OCI-LY1 (cell line): ENCODE data around the gene TAF11L14.
"Not testable (repeated sequence)": the region's sequence is repeated elsewhere in the genome, so short reads cannot be mapped to it uniquely, and the experiment has no call there.

Experiments
- H2AFZ ChIP-seq: fragments of 200-600 bp; sonication (generic), shearing (Covaris generic); 2 replicates; pipeline ENCODE4 v1.6.0; 2014; ENCODE audit warnings: antibody characterized with exemption, mild to moderate bottlenecking, low read length
- H3F3A ChIP-seq: fragments of 200-600 bp; sonication (generic), shearing (Covaris generic); 2 replicates; pipeline ENCODE4 v1.6.0; 2014; ENCODE audit warnings: mild to moderate bottlenecking, antibody characterized with exemption, low read length, moderate library complexity; ENCODE audit not compliant: insufficient read depth
- H3K27ac ChIP-seq: fragments of 200-600 bp; sonication (generic); 2 replicates; pipeline ENCODE4 v1.5.1; 2014; ENCODE audit warnings: low read length, mixed run types, mild to moderate bottlenecking, low read depth; ENCODE audit not compliant: poor library complexity, severe bottlenecking
- H3K27me3 ChIP-seq: fragments of 200-600 bp; sonication (generic); 2 replicates; pipeline ENCODE4 v1.6.0; 2014; ENCODE audit warnings: antibody characterized with exemption, mild to moderate bottlenecking, low read length, moderate library complexity; ENCODE audit not compliant: insufficient read depth
- H3K36me3 ChIP-seq: fragments of 200-600 bp; sonication (generic); 2 replicates; pipeline ENCODE4 v1.6.1; 2014; ENCODE audit warnings: mild to moderate bottlenecking, antibody characterized with exemption, low read length, moderate library complexity, mixed read lengths; ENCODE audit not compliant: insufficient read depth
- H3K4me1 ChIP-seq: fragments of 200-600 bp; sonication (generic); 2 replicates; pipeline ENCODE4 v1.5.1; 2014; ENCODE audit warnings: mild to moderate bottlenecking, low read length, moderate library complexity; ENCODE audit not compliant: insufficient read depth, severe bottlenecking
- H3K4me2 ChIP-seq: fragments of 200-600 bp; sonication (generic), shearing (Covaris generic); 2 replicates; pipeline ENCODE4 v1.6.1; 2014; ENCODE audit warnings: low read length
- H3K4me3 ChIP-seq: fragments of 200-600 bp; sonication (generic); 2 replicates; pipeline ENCODE4 v1.5.1; 2014; ENCODE audit warnings: low read length, low read depth, mild to moderate bottlenecking, mixed read lengths; ENCODE audit not compliant: poor library complexity, severe bottlenecking
- H3K79me2 ChIP-seq: fragments of 200-600 bp; shearing (Covaris generic); 2 replicates; pipeline ENCODE4 v1.6.1; 2016; ENCODE audit warnings: mixed run types, low read length, mixed read lengths; ENCODE audit not compliant: insufficient read depth
- H3K9ac ChIP-seq: fragments of 200-600 bp; sonication (generic), shearing (Covaris generic); 2 replicates; pipeline ENCODE4 v1.6.1; 2014; ENCODE audit warnings: mild to moderate bottlenecking, low read length, mixed read lengths
- H3K9me2 ChIP-seq: fragments of 200-600 bp; sonication (generic), shearing (Covaris generic); 2 replicates; pipeline ENCODE4 v1.6.1; 2014; ENCODE audit warnings: low read depth, mild to moderate bottlenecking, low read length, mixed read lengths
- H3K9me3 ChIP-seq: fragments of 200-600 bp; shearing (Covaris generic); 2 replicates; pipeline ENCODE4 v1.6.1; 2014; ENCODE audit warnings: low read length, mixed read lengths
- H4K20me1 ChIP-seq: fragments of 200-600 bp; sonication (generic), shearing (Covaris generic); 2 replicates; pipeline ENCODE4 v1.6.0; 2016; ENCODE audit warnings: mild to moderate bottlenecking, low read length; ENCODE audit not compliant: insufficient read depth
- CTCF ChIP-seq: fragments of 200-600 bp; sonication (generic), shearing (Covaris generic); IDR thresholded peaks from 2 replicates; pipeline ENCODE4 v1.5.1; 2017; ENCODE audit warnings: mild to moderate bottlenecking, antibody characterized with exemption, low read length, moderate library complexity, mixed read lengths
- EZH2 ChIP-seq: fragments of 200-600 bp; sonication (generic), shearing (Covaris generic); IDR thresholded peaks from 2 replicates; pipeline ENCODE4 v1.8.0; 2017; ENCODE audit warnings: borderline replicate concordance, mixed run types, mild to moderate bottlenecking, antibody characterized with exemption, low read length, moderate library complexity, mixed read lengths

TAF11L14 gene

GRCh38 chr5:17634160-17634559 is at the start of gene TAF11L14:
TAF11L14 (plus strand) TSS chr5:17634460.
- no peaks in the 10 kb centered on the region for H3K36me3 ChIP-seq
- no peaks in the 10 kb centered on the region for H4K20me1 ChIP-seq
- no peaks in the 10 kb centered on the region for H3K27me3 ChIP-seq
- H3F3A ChIP-seq: no peaks in the 10 kb centered on the region
- H3K79me2 ChIP-seq: no peaks in the 10 kb centered on the region
- H2AFZ ChIP-seq: no peak within 1 kb of the TSS
- H3K9me2 ChIP-seq: no peaks in the 10 kb centered on the region
- no peak within 1 kb of the TSS for H3K9ac ChIP-seq
- no peaks in the 10 kb centered on the region for H3K9me3 ChIP-seq
- H3K4me2 ChIP-seq: no peak within 1 kb of the TSS
- TF ChIP-seq EZH2 (no peak), CTCF (no peak)
- H3K27ac ChIP-seq: no peak within 1 kb of the TSS
- H3K4me1 ChIP-seq: no peaks in the 10 kb centered on the region
- no peak within 1 kb of the TSS for H3K4me3 ChIP-seq

- not testable (repeated sequence) for H3K4me2 ChIP-seq, H3K4me1 ChIP-seq, H3K9ac ChIP-seq, H3K27me3 ChIP-seq, H3K27ac ChIP-seq, H2AFZ ChIP-seq, H3K9me3 ChIP-seq, H4K20me1 ChIP-seq, H3F3A ChIP-seq, H3K9me2 ChIP-seq, H3K79me2 ChIP-seq, H3K4me3 ChIP-seq, H3K36me3 ChIP-seq
Observed at GRCh38 chr5:17585658-17586057, 48.6 kb upstream of the TAF11L14 start, which contains the start of gene TAF11L7. TAF11L7 (minus strand) TSS chr5:17585758.

- H3F3A ChIP-seq, H2AFZ ChIP-seq, H3K9me3 ChIP-seq, H3K27me3 ChIP-seq, H3K4me2 ChIP-seq, H3K4me1 ChIP-seq, H3K9me2 ChIP-seq, H4K20me1 ChIP-seq, H3K4me3 ChIP-seq, H3K9ac ChIP-seq, H3K79me2 ChIP-seq, H3K36me3 ChIP-seq, H3K27ac ChIP-seq: not testable (repeated sequence)
Observed at GRCh38 chr5:17590860-17591259, 43.4 kb upstream of the TAF11L14 start, which contains the start of gene TAF11L8. TAF11L8 (minus strand) TSS chr5:17590960.

- not testable (repeated sequence) for H3K27me3 ChIP-seq, H3K4me3 ChIP-seq, H2AFZ ChIP-seq, H3K4me2 ChIP-seq, H4K20me1 ChIP-seq, H3K9me3 ChIP-seq, H3K9ac ChIP-seq, H3K79me2 ChIP-seq, H3K27ac ChIP-seq, H3K4me1 ChIP-seq, H3K9me2 ChIP-seq, H3K36me3 ChIP-seq, H3F3A ChIP-seq
Observed at GRCh38 chr5:17594255-17594654, 40.0 kb upstream of the TAF11L14 start, which contains the start of gene TAF11L9. TAF11L9 (minus strand) TSS chr5:17594394.

- H3K79me2 ChIP-seq, H3K9me3 ChIP-seq, H4K20me1 ChIP-seq, H3K27ac ChIP-seq, H3K27me3 ChIP-seq, H3K9ac ChIP-seq, H3K4me3 ChIP-seq, H3K4me2 ChIP-seq, H3K36me3 ChIP-seq, H3K4me1 ChIP-seq, H3K9me2 ChIP-seq, H3F3A ChIP-seq, H2AFZ ChIP-seq: not testable (repeated sequence)
Observed at GRCh38 chr5:17597728-17598127, 36.5 kb upstream of the TAF11L14 start, which contains the start of gene TAF11L10. TAF11L10 (minus strand) TSS chr5:17597828.

GRCh38 chr5:17603880-17604279 is 30.4 kb upstream of the TAF11L14 start, which contains the start of gene TAF11L11:
TAF11L11 (plus strand) TSS chr5:17604183.
- not testable (repeated sequence) for H3K9me2 ChIP-seq, H4K20me1 ChIP-seq, H3K4me3 ChIP-seq, H3K27ac ChIP-seq, H3F3A ChIP-seq, H3K4me2 ChIP-seq, H3K36me3 ChIP-seq, H3K79me2 ChIP-seq, H2AFZ ChIP-seq, H3K27me3 ChIP-seq, H3K9ac ChIP-seq, H3K4me1 ChIP-seq, H3K9me3 ChIP-seq
